Right renal pelvis (tissue), 4 donors: ENCODE data around the gene PROP1. TPM values are rescaled to one million over a fixed set of nuclear protein-coding genes. Genes with fewer than 3 reads are reported as not detected.
"Not testable (repeated sequence)": the region's sequence is repeated elsewhere in the genome, so short reads cannot be mapped to it uniquely, and the experiment has no call there.

ENCODE experiments used
- DNase-seq, 4 donors: peaks; one replicate each; pipeline ENCODE4 v3.0.0-alpha.2; 2013; ENCODE audit warnings: low read depth in 4 of 4, low spot score in 3 of 4, missing footprints in 1 of 4
- polyA plus RNA-seq, 4 donors: library from polyadenylated mRNA; unstranded; fragments of 120-200 nt; gene quantifications; one replicate each; pipeline ENCODE4 v1.2.1, GENCODE V29; 2013; ENCODE audit not compliant: insufficient read length in 4 of 4

The PROP1 gene
- polyA plus RNA-seq, 4 donors = not detected

GRCh38 chr5:177947912-177948311, 48.1 kb downstream of the PROP1 start:
- not testable (repeated sequence) for DNase-seq

- not testable (repeated sequence) for DNase-seq
Observed at GRCh38 chr5:177945601-177946283, 50.3 kb downstream of the PROP1 start.

- DNase-seq = not testable (repeated sequence)
Observed at GRCh38 chr5:177945145-177945544, 50.9 kb downstream of the PROP1 start.

GRCh38 chr5:177943805-177944736, 52.0 kb downstream of the PROP1 start:
- not testable (repeated sequence) for DNase-seq

- DNase-seq = not testable (repeated sequence)
Observed at GRCh38 chr5:177942896-177943295, 53.1 kb downstream of the PROP1 start.

Other genes starting within 250 kb of the PROP1 start
- under 1 TPM; 0.29 to 0.34 (median 0.32) TPM for gene FAM153A, start 213.3 kb downstream of the PROP1 start, polyA plus RNA-seq
- gene N4BP3, start 117.3 kb upstream of the PROP1 start, polyA plus RNA-seq = 1 to 10 TPM; 4.0 to 5.2 (median 4.5) TPM
- 10 to 100 TPM; 31.2 to 36.5 (median 32.7) TPM for gene RMND5B, start 134.8 kb upstream of the PROP1 start, polyA plus RNA-seq
- gene NHP2, start 157.6 kb upstream of the PROP1 start, polyA plus RNA-seq = 100 to 1,000 TPM in 2 of 4 donors, 10 to 100 TPM in 2; 92.4 to 132 (median 99.9) TPM
- gene GMCL2, start 191.1 kb upstream of the PROP1 start, polyA plus RNA-seq = under 1 TPM in 2 of 4 donors, not detected in 2; 0.08 to 0.12 TPM
- 100 to 1,000 TPM; 146 to 168 (median 153) TPM for gene HNRNPAB, start 208.3 kb upstream of the PROP1 start, polyA plus RNA-seq
- gene PHYKPL, start 236.6 kb upstream of the PROP1 start, polyA plus RNA-seq = 10 to 100 TPM; 62.8 to 78.4 (median 67.7) TPM